GM19043 (cell line): ENCODE results near the gene STOML2.

Experiments used
- ATAC-seq: cut with Tn5 transposase; IDR thresholded peaks from one replicate; pipeline ENCODE4 v1.9.1; 2021; ENCODE audit warnings: low read depth; ENCODE audit not compliant: unreplicated experiment

The STOML2 gene

GRCh38 chr9:35074141-35074540 is 28.8 kb downstream of the STOML2 start:
- no peak for ATAC-seq

DNA sequence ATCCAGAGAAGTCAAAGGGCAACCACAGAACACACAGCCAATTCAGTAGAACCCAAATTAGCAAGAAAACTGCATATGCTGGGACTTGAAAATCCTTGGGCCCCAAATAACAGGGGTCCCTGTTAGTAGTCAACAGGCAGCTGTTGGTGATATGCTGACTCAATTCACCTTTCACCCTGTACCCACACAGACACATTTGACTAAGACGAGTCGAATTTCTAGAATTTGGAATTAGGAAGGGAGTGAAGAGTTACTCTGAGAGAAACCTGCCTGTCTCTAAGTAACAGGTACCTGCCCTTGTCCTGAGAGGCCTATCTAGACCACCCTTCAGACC is 29.7 kb downstream of the STOML2 start:
- no peak for ATAC-seq

GRCh38 chr9:35072461-35073278 is 30.3 kb downstream of the STOML2 start, which contains the start of gene VCP:
Gene VCP (minus strand): TSS chr9:35072625. CDS start chr9:35072353, 272 bp downstream.
- ATAC-seq = peak; percentile 85

DNA sequence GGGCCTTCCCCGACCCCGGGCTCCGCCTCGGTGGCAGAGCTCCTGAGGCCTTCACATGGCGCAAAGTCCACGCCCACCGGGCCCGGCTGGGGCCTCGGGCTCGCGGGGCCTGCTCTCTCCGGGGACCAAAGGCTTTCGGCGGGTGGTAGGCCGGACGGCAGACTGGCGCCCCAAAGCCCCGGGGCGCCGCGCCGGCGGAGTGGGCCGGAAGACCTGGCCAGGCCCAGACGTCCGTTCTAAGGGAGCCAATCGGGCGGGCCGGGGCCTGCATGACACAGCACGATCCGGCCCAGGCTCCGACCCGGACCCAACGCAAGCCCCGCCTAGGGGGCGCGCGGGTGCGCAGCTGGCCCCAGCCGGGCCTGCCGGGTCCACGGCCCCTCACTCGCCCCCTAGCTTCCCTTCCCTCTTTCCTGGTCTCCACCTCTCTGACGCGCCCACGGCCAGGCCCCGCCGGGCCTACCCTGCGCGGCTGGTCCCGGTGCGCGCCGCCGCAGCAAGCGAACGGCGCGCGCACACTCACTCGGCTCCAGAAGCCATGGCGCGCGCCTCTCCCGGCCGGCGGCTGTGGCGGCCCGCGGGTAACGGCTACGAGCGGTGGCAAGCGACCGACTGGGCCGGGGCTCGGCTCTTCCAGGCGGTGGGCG is 31.0 kb downstream of the STOML2 start:
- peak; percentile 46 for ATAC-seq

DNA sequence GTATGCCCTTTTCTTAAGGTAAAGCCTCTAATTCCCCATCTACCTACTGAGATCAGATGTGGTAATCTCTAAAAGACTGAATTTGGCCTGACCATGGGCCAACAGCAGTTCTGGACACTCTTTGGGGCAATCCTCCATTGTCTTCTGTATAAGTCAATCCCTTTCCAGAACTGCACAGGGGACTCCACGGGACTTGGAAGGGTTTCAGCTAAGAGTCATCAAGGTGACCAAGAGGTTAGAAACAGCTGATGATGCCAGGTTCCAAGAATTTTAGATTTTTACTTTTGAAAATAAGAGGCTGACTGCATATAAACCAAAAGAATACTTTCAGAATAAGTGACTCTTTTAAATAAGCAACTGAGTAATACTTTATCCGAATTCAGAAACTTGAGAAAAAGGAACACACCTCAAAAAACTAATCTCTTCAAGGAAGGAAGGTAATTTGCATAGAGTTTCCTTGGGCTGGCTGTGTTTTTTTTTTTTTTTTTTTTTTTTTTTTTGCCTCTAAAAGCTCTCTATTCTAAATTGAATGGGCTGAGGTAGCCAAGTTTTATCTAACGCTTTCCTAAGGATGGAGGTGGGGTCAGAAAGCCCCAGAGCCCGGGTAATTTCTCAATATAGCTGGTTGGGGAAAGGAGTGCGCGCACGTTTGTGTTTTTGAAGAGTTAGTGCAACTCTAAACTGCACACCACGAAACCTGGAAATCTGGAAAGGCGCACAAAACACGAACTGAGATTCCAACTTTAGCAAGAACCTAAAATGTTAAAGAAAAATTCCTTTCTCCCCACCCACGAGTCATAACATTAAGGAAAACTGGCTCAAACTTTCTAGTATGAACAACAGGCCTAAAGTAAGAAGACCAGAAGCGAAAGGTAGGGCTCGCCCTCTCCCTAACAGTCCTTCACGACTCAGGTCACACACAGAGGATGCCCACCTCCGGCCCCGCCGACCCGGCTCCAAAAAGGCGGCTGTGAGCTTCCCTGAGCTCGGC is 31.8 kb downstream of the STOML2 start:
- ATAC-seq = no peak

DNA sequence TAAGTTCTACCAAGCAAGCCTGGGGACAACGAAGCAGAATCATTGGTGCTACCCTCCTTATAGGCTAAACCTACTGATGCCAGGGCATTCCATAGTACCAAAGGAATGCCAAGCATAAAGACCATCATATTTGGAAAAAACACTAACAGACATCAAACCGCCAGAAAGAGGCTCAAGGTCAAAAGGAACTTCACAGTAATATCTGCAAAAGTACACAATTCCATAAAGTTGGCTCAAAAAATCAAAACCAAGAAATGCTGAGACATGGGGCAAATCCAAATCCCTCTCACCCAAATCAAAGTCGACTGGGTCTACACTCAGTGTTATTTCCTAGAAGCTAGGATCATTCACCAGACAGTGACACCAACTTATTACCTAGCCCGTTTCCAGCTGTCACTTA is 33.9 kb downstream of the STOML2 start:
- ATAC-seq = no peak

DNA sequence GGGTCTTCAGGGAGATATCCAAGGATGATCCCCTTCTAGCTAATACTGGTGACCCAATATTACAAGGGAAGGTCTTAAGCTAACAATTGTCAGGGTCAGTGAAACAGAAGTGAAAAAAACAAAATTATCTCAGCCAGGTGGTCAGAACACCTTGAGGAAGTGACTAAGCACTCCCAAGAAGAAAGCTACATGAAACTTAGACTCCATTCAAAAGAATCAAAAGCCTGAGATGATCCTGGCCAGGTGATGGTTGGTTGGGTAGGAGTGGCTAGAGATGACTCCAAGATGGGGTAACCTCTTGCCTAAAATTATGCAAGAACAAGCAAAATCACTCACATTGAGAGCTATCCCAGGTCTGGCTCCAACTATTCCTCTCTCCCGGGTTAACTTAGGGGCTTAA is 35.9 kb downstream of the STOML2 start:
- no peak for ATAC-seq

DNA sequence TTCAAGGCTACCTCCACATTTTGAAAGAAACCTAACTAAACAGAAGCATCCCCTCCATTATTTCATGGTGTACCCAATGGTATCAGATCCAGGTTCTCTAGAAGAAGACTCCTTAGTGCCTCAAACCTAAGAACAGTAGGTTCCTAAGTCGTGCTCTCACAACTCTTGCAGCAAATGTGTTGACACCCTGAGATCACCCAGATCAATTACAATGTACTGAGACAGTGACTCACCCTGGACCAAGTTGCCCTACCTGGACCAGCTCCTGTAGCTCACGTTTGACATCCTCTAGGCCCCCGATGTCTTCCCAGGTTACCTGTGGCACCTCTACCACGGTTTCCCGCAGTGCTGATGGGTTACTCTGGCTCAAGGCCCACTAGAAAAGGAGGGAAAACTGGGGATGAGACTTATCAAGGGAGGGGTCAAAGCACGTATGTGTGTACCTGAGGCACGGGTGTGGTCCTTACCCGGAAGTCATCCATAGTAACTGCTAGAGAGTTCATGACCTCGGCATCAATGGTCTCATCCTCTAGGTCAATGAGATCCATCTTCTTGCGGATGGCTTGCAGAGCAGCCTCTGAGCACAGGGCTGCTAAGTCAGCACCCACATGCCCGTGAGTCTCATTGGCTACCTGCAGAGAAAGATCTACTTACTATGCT is 42.3 kb downstream of the STOML2 start:
- no peak for ATAC-seq

GRCh38 chr9:35059438-35059837 is 43.5 kb downstream of the STOML2 start:
- ATAC-seq = no peak

DNA sequence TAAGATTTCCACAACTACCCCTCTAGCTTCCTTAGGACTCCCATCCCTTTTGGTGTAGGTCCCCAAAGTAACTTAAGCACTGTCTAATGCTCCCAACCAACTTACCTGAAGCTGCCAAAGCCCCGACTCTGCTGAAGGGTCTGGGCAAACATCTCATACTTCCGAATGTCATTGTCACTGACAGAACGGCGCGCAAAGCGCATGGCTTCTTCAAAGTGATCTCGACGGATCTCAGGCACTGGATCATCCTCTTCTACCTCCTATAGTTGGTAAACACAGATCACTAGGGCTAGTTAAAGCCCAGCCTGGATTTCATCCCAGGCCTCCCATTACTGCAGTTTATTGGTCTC is 45.7 kb downstream of the STOML2 start:
- no peak for ATAC-seq

GRCh38 chr9:35056571-35057270 is 46.2 kb downstream of the STOML2 start:
- ATAC-seq = no peak

DNA sequence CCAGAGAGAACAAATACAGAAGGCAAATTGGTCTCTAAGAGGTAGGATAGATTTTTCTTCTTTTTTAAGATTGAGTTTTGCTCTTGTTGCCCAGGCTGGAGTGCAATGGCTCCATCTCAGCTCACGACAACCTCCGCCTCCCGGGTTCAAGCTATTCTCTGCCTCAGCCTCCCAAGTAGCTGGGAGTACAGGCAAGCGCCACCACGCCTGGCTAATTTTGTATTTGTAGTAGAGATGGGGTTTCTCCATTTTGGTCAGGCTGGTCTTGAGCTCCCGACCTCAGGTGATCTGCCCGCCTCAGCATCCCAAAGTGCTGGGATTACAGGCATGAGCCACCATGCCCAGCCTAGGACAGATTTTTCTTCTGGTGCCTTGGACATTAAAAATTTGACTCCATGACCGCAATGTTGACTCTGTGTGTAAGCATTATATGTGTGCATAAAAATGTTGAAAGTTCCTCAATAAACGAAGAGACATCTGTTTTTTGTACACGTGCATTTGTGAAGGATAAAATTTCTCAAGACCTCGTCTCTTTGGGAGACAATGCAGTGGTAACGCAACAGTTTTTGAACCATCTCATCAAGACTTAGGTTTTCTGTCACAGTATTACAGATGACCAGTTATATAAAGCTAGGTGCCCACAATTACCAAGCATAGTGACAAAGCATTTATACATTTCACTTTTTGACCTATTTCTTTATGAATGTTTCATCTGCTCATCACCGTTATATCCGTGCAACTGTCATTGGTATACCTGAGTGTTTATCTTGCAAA is 47.9 kb downstream of the STOML2 start:
- no peak for ATAC-seq

GRCh38 chr9:35054185-35054835 is 48.6 kb downstream of the STOML2 start:
- ATAC-seq = no peak

- ATAC-seq = no peak
These were observed 51.6 kb downstream of the STOML2 start for GRCh38 chr9:35051069-35051967.
